Stimulated activated effector memory CD8-positive, alpha-beta T cell treated with anti-CD3 and anti-CD28 coated beads, Interleukin-12 subunit alpha, Interleukin-12 subunit beta, amount 100 ng/mL, for 72 hours (primary cell): ENCODE data around the gene TNNT3.
"Not testable (repeated sequence)": the region's sequence is repeated elsewhere in the genome, so short reads cannot be mapped to it uniquely, and the experiment has no call there.

Experiments
- ATAC-seq: fragments of 150-1000 bp; cut with Tn5 transposase; 2 replicates; pipeline ENCODE4 v1.10.0; 2021
- DNase-seq, 2 donors: peaks; one replicate each; pipeline ENCODE4 v3.0.0; 2021 to 2022; ENCODE audit warnings: low spot score in 2 of 2
- H3K27ac Mint-ChIP-seq: one replicate; pipeline ENCODE4 v1.8.0; 2022; ENCODE audit warnings: mild to moderate bottlenecking, mixed read lengths
- H3K36me3 Mint-ChIP-seq: one replicate; pipeline ENCODE4 v1.8.0; 2022; ENCODE audit warnings: mild to moderate bottlenecking, mixed read lengths
- H3K4me1 Mint-ChIP-seq: one replicate; pipeline ENCODE4 v1.8.0; 2022; ENCODE audit warnings: mixed read lengths
- H3K4me3 Mint-ChIP-seq: one replicate; pipeline ENCODE4 v1.8.0; 2022; ENCODE audit warnings: mild to moderate bottlenecking, mixed read lengths
- H3K9me3 Mint-ChIP-seq: one replicate; pipeline ENCODE4 v1.8.0; 2022; ENCODE audit warnings: mixed read lengths

TNNT3 gene

GRCh38 chr11:1919391-1920127, at the start of gene TNNT3:
TNNT3 (plus strand) TSS chr11:1919703; CDS start chr11:1922875, 3,172 bp downstream.
- Mint-ChIP-seq H3K36me3 (peaks cover 75% of the 10 kb centered on the region), H3K4me1 (peaks cover 56% of the 10 kb centered on the region), H3K27ac (peak within 1 kb of the TSS; percentile 92), H3K4me3 (no peak within 1 kb of the TSS), H3K9me3 (no peaks in the 10 kb centered on the region)
- DNase-seq (peak in 1 of 2 donors; percentile 48), ATAC-seq (no peak)

GRCh38 chr11:1870326-1870696, 49.2 kb upstream of the TNNT3 start:
- Mint-ChIP-seq H3K36me3 (peaks cover 89% of the 10 kb centered on the region), H3K4me1 (peaks cover 71% of the 10 kb centered on the region), H3K9me3 (no peaks in the 10 kb centered on the region), H3K4me3 (peak overlapping the region; percentile 69), H3K27ac (peak overlapping the region; percentile 93)
- ATAC-seq, result peak; percentile 1
- DNase-seq, result no peak

- no peaks in the 10 kb centered on the region for H3K9me3 Mint-ChIP-seq
- H3K36me3 Mint-ChIP-seq, result peaks cover 89% of the 10 kb centered on the region
- peaks cover 74% of the 10 kb centered on the region for H3K4me1 Mint-ChIP-seq
- ATAC-seq, result peak; percentile 69
- peak overlapping the region; percentile 93 for H3K27ac Mint-ChIP-seq
- DNase-seq, result no peak
- peak overlapping the region; percentile 69 for H3K4me3 Mint-ChIP-seq
Measured at GRCh38 chr11:1870721-1871466, 48.6 kb upstream of the TNNT3 start.

- Mint-ChIP-seq H3K4me3 (peak overlapping the region; percentile 69), H3K4me1 (peaks cover 74% of the 10 kb centered on the region), H3K9me3 (no peaks in the 10 kb centered on the region), H3K36me3 (peaks cover 89% of the 10 kb centered on the region), H3K27ac (peak overlapping the region; percentile 93)
- no peak for DNase-seq
- ATAC-seq, result no peak
Measured at GRCh38 chr11:1871531-1871930, 48.0 kb upstream of the TNNT3 start.

GRCh38 chr11:1872267-1872985, 47.1 kb upstream of the TNNT3 start:
- peaks cover 84% of the 10 kb centered on the region for H3K36me3 Mint-ChIP-seq
- no peaks in the 10 kb centered on the region for H3K9me3 Mint-ChIP-seq
- DNase-seq (no peak), ATAC-seq (no peak)
- peak overlapping the region; percentile 93 for H3K27ac Mint-ChIP-seq
- H3K4me3 Mint-ChIP-seq, result no peak overlapping the region
- H3K4me1 Mint-ChIP-seq, result peaks cover 71% of the 10 kb centered on the region

- DNase-seq (no peak), ATAC-seq (no peak)
- Mint-ChIP-seq H3K4me3 (no peak overlapping the region), H3K36me3 (peaks cover 83% of the 10 kb centered on the region), H3K9me3 (no peaks in the 10 kb centered on the region), H3K27ac (peak overlapping the region; percentile 93), H3K4me1 (peaks cover 69% of the 10 kb centered on the region)
Measured at GRCh38 chr11:1873048-1873812, 46.3 kb upstream of the TNNT3 start.

- not testable (repeated sequence) for DNase-seq, H3K9me3 Mint-ChIP-seq, ATAC-seq, H3K4me3 Mint-ChIP-seq
- Mint-ChIP-seq H3K27ac (peak overlapping the region; percentile 93), H3K4me1 (peaks cover 63% of the 10 kb centered on the region), H3K36me3 (peaks cover 81% of the 10 kb centered on the region)
Measured at GRCh38 chr11:1873813-1874150, 45.7 kb upstream of the TNNT3 start.

GRCh38 chr11:1874441-1875092, 44.9 kb upstream of the TNNT3 start:
- ATAC-seq, H3K4me3 Mint-ChIP-seq, H3K27ac Mint-ChIP-seq, H3K9me3 Mint-ChIP-seq, DNase-seq: not testable (repeated sequence)
- Mint-ChIP-seq H3K4me1 (peaks cover 56% of the 10 kb centered on the region), H3K36me3 (peaks cover 81% of the 10 kb centered on the region)

- H3K4me1 Mint-ChIP-seq, result peaks cover 56% of the 10 kb centered on the region
- H3K27ac Mint-ChIP-seq, result no peak overlapping the region
- no peaks in the 10 kb centered on the region for H3K9me3 Mint-ChIP-seq
- no peak overlapping the region for H3K4me3 Mint-ChIP-seq
- ATAC-seq (no peak), DNase-seq (no peak)
- peaks cover 81% of the 10 kb centered on the region for H3K36me3 Mint-ChIP-seq
Measured at GRCh38 chr11:1875093-1875850, 44.2 kb upstream of the TNNT3 start.

- H3K9me3 Mint-ChIP-seq, DNase-seq, ATAC-seq, H3K4me3 Mint-ChIP-seq: not testable (repeated sequence)
- Mint-ChIP-seq H3K27ac (peak overlapping the region; percentile 43), H3K36me3 (peaks cover 81% of the 10 kb centered on the region), H3K4me1 (peaks cover 56% of the 10 kb centered on the region)
Measured at GRCh38 chr11:1875851-1876301, 43.6 kb upstream of the TNNT3 start.

GRCh38 chr11:1876361-1877063, 43.0 kb upstream of the TNNT3 start:
- H3K9me3 Mint-ChIP-seq, result no peaks in the 10 kb centered on the region
- H3K4me1 Mint-ChIP-seq, result peaks cover 54% of the 10 kb centered on the region
- no peak overlapping the region for H3K4me3 Mint-ChIP-seq
- peak overlapping the region; percentile 43 for H3K27ac Mint-ChIP-seq
- DNase-seq (no peak), ATAC-seq (no peak)
- peaks cover 78% of the 10 kb centered on the region for H3K36me3 Mint-ChIP-seq

GRCh38 chr11:1877211-1878136, 42.0 kb upstream of the TNNT3 start:
- DNase-seq, result no peak
- H3K27ac Mint-ChIP-seq, result peak overlapping the region; percentile 50
- no peak overlapping the region for H3K4me3 Mint-ChIP-seq
- H3K9me3 Mint-ChIP-seq, result no peaks in the 10 kb centered on the region
- peaks cover 68% of the 10 kb centered on the region for H3K36me3 Mint-ChIP-seq
- peaks cover 44% of the 10 kb centered on the region for H3K4me1 Mint-ChIP-seq
- no peak for ATAC-seq
